ENCODE measurements around the gene SLX9.

SLX9 gene

GRCh38 chr21:44994047-44994694 is 54.3 kb downstream of the SLX9 start:
- no peaks in the 10 kb centered on the region for H3K9me3 ChIP-seq (ENCODE audit: control insufficient read depth, insufficient read depth, low read length)
- H3K79me2 ChIP-seq (ENCODE audit: control insufficient read depth, low read length): no peaks in the 10 kb centered on the region
- peaks cover under 1% of the 10 kb centered on the region; the same call in 1 of the 2 replicates for H3K27me3 ChIP-seq (ENCODE audit: control insufficient read depth, low read length)
- H3K9me2 ChIP-seq (replicated peaks; ENCODE audit: control insufficient read depth, low read length): no peaks in the 10 kb centered on the region
- no peak overlapping the region for H3K4me2 ChIP-seq (ENCODE audit: low read length)
- H3K4me1 ChIP-seq (ENCODE audit: control insufficient read depth, low read length): no peaks in the 10 kb centered on the region
- H3K36me3 ChIP-seq (ENCODE audit: control insufficient read depth, low read length): no peaks in the 10 kb centered on the region
- H3K27ac ChIP-seq (ENCODE audit: low read depth, low read length): no peak overlapping the region
- no peak overlapping the region for H3K4me3 ChIP-seq (ENCODE audit: low read length)
- no peaks in the 10 kb centered on the region for H3F3A ChIP-seq (ENCODE audit: control insufficient read depth, insufficient read depth)
- TF ChIP-seq CTCF (IDR thresholded peaks at IDR 0.05; ENCODE audit: low read depth, low read length, poor library complexity, severe bottlenecking) (no peak), EZH2phosphoT487 (IDR thresholded peaks at IDR 0.05; ENCODE audit: borderline replicate concordance, low read length) (no peak)
- no peaks in the 10 kb centered on the region for H4K20me1 ChIP-seq (ENCODE audit: control insufficient read depth, insufficient read depth, low read depth, low read length)

GRCh38 chr21:44994695-44995342 is 55.0 kb downstream of the SLX9 start:
- H3K4me2 ChIP-seq (ENCODE audit: low read length): no peak overlapping the region
- no peak overlapping the region for H3K27ac ChIP-seq (ENCODE audit: low read depth, low read length)
- no peak overlapping the region for H3K4me3 ChIP-seq (ENCODE audit: low read length)
- no peaks in the 10 kb centered on the region for H3K79me2 ChIP-seq (ENCODE audit: control insufficient read depth, low read length)
- H3K36me3 ChIP-seq (ENCODE audit: control insufficient read depth, low read length): no peaks in the 10 kb centered on the region
- no peak for TF ChIP-seq EZH2phosphoT487 (IDR thresholded peaks at IDR 0.05; ENCODE audit: borderline replicate concordance, low read length)
- peaks cover 4% of the 10 kb centered on the region; the same call in 1 of the 2 replicates for H3K27me3 ChIP-seq (ENCODE audit: control insufficient read depth, low read length)
- no peaks in the 10 kb centered on the region for H4K20me1 ChIP-seq (ENCODE audit: control insufficient read depth, insufficient read depth, low read depth, low read length)
- no peaks in the 10 kb centered on the region for H3K9me3 ChIP-seq (ENCODE audit: control insufficient read depth, insufficient read depth, low read length)
- H3K9me2 ChIP-seq (replicated peaks; ENCODE audit: control insufficient read depth, low read length): no peaks in the 10 kb centered on the region
- H3F3A ChIP-seq (ENCODE audit: control insufficient read depth, insufficient read depth): no peaks in the 10 kb centered on the region
- no peaks in the 10 kb centered on the region for H3K4me1 ChIP-seq (ENCODE audit: control insufficient read depth, low read length)

- no peaks in the 10 kb centered on the region for H3F3A ChIP-seq (ENCODE audit: control insufficient read depth, insufficient read depth)
- TF ChIP-seq CTCF (IDR thresholded peaks at IDR 0.05; ENCODE audit: low read depth, low read length, poor library complexity, severe bottlenecking): no peak
- TF ChIP-seq EZH2phosphoT487 (IDR thresholded peaks at IDR 0.05; ENCODE audit: borderline replicate concordance, low read length): no peak
- no peaks in the 10 kb centered on the region for H4K20me1 ChIP-seq (ENCODE audit: control insufficient read depth, insufficient read depth, low read depth, low read length)
- no peak overlapping the region for H3K4me2 ChIP-seq (ENCODE audit: low read length)
- H3K27me3 ChIP-seq (ENCODE audit: control insufficient read depth, low read length): peaks cover 4% of the 10 kb centered on the region; the same call in 1 of the 2 replicates
- H3K79me2 ChIP-seq (ENCODE audit: control insufficient read depth, low read length): no peaks in the 10 kb centered on the region
- H3K4me1 ChIP-seq (ENCODE audit: control insufficient read depth, low read length): no peaks in the 10 kb centered on the region
- H3K9me3 ChIP-seq (ENCODE audit: control insufficient read depth, insufficient read depth, low read length): no peaks in the 10 kb centered on the region
- no peaks in the 10 kb centered on the region for H3K36me3 ChIP-seq (ENCODE audit: control insufficient read depth, low read length)
- H3K4me3 ChIP-seq (ENCODE audit: low read length): no peak overlapping the region
- no peak overlapping the region for H3K27ac ChIP-seq (ENCODE audit: low read depth, low read length)
- no peaks in the 10 kb centered on the region for H3K9me2 ChIP-seq (replicated peaks; ENCODE audit: control insufficient read depth, low read length)
Measured at GRCh38 chr21:44995343-44995941, 55.6 kb downstream of the SLX9 start.

- H3K4me3 ChIP-seq (ENCODE audit: low read length): no peak overlapping the region
Measured at GRCh38 chr21:44996096-44996495, 56.3 kb downstream of the SLX9 start.

More at GRCh38 chr21:44996096-44996495, 56.3 kb downstream of the SLX9 start:
- H3K27me3 ChIP-seq (ENCODE audit: control insufficient read depth, low read length): peaks cover 4% of the 10 kb centered on the region; the same call in 1 of the 2 replicates
- H3K36me3 ChIP-seq (ENCODE audit: control insufficient read depth, low read length): no peaks in the 10 kb centered on the region
- no peaks in the 10 kb centered on the region for H3F3A ChIP-seq (ENCODE audit: control insufficient read depth, insufficient read depth)
- H3K9me2 ChIP-seq (replicated peaks; ENCODE audit: control insufficient read depth, low read length): no peaks in the 10 kb centered on the region
- no peaks in the 10 kb centered on the region for H3K79me2 ChIP-seq (ENCODE audit: control insufficient read depth, low read length)
- H3K27ac ChIP-seq (ENCODE audit: low read depth, low read length): no peak overlapping the region
- H3K4me1 ChIP-seq (ENCODE audit: control insufficient read depth, low read length): no peaks in the 10 kb centered on the region
- H3K9me3 ChIP-seq (ENCODE audit: control insufficient read depth, insufficient read depth, low read length): no peaks in the 10 kb centered on the region
- no peak for TF ChIP-seq CTCF (IDR thresholded peaks at IDR 0.05; ENCODE audit: low read depth, low read length, poor library complexity, severe bottlenecking)
- TF ChIP-seq EZH2phosphoT487 (IDR thresholded peaks at IDR 0.05; ENCODE audit: borderline replicate concordance, low read length): no peak
- no peaks in the 10 kb centered on the region for H4K20me1 ChIP-seq (ENCODE audit: control insufficient read depth, insufficient read depth, low read depth, low read length)
- no peak overlapping the region for H3K4me2 ChIP-seq (ENCODE audit: low read length)
